Midbrain (tissue), 1 donor: ENCODE measurements around the gene B3GLCT.
"Not testable (repeated sequence)": the region's sequence is repeated elsewhere in the genome, so short reads cannot be mapped to it uniquely, and the experiment has no call there.

ENCODE experiments used
- DNase-seq: peaks from one replicate; lab custom pipeline; 2025; lab: John Stamatoyannopoulos, UW

B3GLCT gene

DNA sequence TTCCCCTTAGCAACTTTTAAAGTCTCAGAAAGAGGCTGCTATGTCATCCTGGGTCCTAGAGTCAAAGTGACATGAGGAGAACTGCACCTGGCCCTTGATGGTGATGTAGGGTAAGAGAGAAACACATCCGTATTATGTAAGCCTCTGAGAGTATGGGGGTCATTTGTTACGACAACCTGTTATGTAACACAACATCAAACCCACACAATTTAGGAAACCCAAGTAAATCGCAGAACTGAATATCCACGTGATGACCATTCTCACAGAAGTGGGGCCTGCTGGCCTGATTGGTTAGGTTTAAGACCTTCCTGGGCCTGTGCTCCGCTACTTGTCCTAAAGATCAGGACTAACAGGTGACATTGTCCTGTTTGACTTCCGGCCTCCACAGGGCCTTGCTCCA, 15.3 kb upstream of the B3GLCT start:
- no peak for DNase-seq

DNA sequence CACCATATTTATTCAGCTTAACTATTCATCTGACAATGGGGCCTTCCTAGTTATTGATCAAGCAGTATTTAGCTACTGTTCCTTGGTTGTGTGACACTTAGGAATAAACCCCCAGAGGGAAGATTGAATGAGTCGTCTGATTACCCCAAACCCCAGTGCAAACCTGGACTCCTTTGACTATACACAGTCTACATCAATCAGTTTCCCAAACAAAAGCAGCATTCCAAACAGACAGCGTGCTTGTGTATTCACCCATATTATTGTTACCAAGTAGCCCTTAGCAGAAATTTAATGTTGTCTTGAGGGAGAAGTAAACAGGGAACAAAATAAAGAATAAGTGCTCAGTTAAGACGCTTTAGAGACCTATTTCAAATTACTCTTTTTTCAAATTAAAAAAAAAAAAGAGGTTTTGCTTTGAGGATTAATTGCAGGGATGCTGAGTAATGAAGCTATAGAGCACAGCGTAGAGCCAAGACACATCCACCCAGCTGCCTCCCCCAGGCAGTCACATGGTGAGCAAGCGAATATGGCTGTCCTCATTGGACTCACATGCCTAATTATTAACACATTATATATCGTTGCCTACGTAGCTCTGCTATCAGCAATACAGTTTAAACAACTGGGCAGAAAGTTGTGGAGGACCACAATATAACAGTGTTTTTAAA, 14.7 kb upstream of the B3GLCT start:
- DNase-seq: no peak

DNA sequence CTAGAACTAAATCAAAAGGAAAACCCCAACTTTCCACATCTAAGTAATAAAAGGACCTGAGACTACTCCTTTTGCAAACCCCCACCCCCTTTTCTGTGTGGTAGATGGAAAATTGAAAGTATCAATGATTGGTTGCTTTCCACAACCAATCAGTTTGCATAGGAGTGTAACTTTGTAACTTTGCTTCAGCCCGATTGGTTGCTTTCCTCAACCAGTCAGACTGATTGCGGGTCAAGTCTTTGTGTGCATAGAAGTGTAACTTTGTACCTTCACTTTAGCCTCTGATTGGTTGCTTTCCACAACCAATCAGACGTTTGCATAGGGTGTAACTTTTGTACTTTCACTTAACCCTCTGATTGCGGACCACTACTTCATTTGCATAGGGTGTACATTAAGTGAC, 8.0 kb upstream of the B3GLCT start:
- no peak for DNase-seq

DNA sequence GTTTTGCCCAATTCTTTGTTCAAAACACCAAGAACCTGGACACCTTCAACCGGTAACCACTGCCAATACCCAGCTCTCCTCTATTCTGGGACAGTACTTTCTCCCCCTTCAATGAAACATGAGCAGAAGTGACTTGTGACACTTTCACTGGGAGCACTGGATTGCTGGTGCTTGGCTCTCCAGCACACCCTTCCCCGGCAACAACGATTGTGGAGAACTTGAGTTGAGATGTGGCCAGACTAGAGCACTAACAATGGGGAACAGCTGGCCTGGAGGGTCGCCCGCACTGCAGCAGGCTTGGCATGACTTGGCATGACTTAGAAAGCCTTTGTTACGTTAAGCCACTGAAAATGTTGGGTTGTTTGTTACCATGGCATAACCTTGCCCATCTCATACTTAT, 7.5 kb upstream of the B3GLCT start:
- peak; percentile 82 for DNase-seq

DNA sequence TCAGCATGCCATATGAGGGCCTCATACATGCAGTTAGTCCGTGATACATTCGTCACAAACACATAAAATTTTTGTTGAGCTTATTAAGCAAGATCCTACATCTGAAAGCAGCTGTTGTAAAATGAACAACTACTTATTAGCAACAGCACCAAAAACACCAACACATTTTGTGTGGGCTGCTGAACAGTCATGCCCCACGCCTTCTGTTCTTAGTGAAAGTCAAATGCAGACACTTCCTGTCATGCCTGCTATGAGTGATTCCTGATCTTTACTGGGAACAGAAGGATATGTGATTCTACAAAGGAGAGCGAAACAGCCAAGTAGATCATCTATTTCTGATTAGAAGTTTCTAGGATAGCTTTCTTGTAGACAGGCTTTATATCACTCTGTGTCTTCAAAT, 4.2 kb upstream of the B3GLCT start:
- no peak for DNase-seq

DNA sequence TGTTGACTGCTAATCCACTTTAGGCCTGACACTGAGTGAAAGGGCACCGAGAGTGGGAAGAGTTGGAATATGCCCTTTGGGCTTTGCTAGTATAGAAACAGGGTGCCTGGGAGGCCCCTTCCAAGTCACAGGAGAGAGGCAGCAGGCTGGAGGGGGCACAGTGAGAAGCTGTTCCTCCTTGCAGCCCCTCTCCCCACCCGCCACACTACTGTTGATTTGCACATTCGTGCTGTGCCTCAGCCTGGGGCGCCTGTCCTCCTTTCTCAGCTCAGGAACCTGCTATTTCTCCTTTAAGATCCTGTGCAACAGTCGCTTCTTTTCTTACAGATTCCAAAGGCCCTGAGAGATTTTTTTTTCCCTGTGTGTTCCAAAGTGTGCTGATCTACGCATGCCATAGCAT, 2.8 kb upstream of the B3GLCT start:
- no peak for DNase-seq

DNA sequence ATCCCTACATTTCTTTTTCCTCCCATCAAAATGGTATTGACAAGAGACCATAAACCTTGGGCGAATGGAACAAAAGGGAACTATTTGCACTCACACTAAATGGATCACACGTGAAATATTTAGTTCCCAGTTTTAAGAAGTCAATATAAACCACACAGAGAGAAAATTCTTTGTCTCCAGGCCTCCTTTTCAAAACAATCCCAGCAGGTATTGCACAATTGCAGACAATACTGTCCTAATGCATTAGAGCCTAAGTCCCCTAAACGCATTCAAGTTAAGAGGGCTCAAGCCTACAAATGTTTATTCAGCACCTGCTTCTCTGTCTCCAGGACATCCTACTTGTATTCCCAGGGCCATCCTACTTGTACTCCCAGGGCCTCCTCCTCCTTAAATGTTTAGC, 1.3 kb upstream of the B3GLCT start:
- DNase-seq: no peak

DNA sequence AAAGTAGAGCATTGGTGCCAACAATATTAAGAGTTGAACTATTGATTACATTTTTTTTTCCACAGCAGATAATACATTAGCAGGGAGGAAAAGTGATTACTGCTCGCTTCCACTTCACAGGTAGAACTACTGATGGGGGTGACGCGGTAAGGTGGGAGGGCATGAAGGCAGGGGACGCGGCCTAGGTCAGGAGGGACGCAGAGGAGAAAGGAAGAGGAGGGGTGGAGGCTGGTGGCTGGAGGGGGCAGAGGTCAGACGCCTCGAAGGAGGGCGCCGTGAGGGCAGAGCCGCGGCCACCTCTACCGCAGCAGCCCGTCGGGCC, 287 bp upstream of the B3GLCT start:
- DNase-seq: no peak

DNA sequence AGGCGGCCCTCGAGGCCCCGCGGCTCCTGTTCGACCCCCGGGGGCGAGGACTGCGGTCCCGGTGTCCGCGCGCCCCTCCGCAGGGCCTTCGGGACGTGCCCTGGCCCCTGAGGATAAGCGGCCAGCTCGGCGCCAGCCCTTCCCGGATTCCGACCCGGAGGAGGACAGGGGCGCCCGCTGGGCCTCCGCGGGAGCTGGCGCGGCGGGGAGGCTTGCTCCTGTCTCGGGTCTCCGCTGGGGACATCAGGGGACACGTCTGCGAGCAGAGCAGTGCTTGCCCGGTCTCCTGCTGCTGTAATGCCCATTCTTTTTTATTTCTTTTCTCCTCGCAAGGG, 829 bp downstream of the B3GLCT start:
- no peak for DNase-seq

DNA sequence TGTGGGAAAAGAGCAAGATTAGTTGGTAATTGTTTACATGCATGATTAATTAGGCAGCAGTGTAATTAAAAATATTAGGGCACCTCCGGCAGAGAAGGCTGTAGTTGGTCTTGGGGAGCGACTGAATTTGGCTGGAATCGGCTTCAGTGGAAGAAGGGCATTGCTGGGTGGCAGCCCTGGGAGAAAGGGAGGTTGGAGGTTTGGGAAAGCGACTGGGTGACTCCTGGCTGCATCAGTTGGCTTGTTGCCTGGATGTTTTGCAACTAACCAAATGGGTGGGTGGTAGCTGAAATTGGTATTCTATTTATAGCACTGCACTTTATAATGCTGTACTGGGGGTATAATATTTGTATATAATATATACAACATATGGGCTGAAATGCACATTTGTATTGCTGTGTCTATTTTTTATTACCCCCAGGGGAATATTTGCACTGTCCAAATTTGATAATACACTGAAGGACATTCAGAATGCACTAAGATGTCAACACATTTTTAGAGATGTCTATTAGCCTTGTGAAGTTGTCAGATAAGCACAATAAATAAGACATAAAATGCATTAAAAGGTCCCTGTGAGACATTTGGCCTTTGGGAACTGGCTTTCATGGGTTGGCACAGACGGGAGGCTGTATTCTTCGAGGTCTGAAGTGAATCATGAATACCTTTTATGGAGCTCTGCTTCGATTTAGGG, 1.7 kb downstream of the B3GLCT start:
- no peak for DNase-seq

DNA sequence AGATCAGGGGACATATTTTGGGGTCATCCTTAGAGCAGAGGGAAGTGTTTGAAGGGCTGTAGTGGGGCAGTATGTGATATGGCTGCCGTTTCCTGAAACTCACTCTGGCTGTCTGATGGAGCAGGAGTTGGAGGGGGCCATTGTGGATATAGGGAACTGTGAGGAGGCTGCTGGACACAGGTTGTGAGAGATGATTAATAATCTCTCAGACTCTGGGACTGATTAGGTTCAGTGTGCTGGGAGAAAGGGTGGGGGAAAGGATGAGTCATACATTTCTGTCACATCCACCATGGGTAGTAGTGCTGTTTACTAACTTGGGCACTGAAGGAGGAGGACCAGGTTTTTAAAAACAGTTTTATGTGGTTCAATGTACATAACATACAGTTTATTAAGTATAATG, 4.8 kb downstream of the B3GLCT start:
- no peak for DNase-seq

DNA sequence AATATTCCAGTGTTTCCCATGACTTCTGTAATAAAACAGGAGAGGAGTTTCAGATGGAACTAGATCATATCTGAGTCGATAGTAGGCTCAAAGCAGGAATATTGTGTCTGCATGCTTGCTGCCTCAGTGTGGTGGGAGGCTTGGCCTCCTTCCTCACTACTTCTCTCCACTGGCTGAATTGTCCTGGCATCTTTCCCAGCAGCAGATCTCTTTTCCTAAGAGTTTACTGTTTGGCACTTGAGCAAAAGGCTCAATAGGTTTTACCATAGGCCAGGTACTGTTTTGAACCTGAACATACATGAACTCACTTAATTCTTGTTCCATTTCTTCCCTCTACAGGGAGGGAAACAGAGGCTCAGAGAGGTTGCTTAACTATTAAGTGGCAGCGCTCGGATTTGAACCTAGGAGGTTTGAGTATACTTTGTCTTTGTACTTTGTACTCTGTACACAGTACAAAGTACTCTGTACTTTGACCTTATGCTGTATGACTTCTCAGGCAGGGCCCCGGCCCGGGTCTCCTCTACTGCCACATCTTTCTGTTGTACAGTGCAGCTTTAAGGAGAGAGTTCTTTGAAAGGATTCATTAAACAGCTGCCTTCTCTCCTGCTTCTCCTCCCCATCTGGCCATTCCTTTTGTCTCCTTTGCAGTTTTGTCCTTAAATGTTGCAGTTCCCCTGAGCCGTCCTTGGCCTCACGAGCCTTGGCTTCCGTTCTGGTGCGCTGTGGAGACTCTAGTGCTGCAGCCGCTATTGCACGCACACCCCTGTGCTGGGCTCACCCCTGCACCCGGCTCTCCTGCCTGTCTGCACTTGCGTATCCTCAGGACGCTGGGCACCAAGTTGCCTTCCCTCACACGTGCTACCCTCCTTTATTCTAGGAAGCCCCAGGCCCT, 8.1 kb downstream of the B3GLCT start:
- DNase-seq: no peak

DNA sequence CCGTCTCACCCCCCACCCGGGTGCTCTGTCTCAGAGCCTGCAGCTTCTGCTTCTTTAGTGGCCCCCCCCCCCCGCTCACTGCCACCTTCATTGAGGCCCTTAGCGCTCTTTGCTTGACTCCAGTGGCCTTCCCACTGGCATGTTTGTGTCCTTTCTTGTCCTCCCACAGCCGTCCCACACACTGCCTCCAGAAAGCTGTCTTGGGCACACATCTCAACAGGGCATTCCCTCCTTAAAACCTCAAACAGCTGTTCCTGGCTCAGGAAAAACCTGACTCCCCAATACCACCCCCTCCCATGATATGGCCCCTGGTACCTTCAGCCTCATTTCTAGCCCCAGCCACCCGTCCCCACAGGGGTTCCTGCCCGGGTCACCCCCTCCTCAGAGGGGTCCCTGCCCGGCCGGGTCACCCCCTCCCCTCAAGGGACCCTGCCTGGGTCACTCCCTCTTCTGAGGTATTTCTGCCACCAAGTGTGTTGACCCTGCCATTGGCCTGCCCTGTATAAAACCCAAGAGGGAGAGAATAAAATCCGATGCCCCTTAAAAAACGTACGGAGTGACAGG, 8.9 kb downstream of the B3GLCT start:
- no peak for DNase-seq

DNA sequence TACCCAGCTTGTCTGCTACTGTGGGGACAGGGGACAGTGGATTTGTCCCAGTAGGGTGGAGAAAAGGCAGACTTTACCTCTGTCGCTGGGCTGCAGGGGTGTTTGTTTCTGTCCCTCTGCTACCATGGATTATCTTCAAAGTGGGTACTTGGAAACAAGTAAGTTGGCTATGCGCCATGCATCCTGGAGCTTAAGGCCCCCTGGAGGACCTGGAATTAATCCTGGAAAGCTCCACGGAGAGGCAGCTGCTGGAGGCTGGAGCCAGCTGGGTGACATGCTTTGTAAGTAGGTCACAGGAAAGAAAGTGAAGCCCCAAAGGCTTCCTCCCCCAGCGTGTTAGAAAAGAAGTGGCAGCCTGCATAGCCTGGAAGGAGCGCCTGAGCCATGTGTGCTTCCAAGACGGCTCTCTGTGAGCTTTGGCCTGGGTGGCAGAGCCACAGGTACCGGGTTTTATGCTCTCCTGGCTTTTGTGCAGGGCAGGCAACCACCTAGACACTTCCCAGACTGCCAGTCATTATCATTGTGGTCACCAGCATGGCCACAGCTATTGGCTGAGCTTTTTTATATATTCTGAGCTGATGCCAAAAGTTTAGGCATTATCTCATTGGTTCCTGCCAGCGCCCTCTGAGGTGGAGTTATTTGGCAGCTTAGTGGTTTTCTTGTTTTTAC, 9.5 kb downstream of the B3GLCT start:
- peak; percentile 59 for DNase-seq

DNA sequence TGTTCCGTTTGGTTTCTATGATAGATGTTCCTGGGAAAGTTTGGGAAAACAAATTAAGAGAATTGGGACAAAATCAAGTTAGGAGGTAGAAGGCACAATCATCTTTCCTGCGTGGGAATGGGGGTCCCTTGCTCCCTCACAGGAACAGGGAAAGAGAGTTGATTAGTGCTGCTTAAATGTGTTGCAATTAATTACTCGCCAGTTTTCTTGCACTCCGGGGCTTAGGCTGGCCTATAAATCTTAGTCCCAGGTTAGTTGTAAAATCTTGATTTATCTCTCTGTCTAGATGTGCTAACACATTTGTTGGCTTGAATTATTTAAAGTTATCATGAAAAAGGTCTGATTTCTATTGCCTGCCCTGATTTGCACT, 10.1 kb downstream of the B3GLCT start:
- DNase-seq: no peak

DNA sequence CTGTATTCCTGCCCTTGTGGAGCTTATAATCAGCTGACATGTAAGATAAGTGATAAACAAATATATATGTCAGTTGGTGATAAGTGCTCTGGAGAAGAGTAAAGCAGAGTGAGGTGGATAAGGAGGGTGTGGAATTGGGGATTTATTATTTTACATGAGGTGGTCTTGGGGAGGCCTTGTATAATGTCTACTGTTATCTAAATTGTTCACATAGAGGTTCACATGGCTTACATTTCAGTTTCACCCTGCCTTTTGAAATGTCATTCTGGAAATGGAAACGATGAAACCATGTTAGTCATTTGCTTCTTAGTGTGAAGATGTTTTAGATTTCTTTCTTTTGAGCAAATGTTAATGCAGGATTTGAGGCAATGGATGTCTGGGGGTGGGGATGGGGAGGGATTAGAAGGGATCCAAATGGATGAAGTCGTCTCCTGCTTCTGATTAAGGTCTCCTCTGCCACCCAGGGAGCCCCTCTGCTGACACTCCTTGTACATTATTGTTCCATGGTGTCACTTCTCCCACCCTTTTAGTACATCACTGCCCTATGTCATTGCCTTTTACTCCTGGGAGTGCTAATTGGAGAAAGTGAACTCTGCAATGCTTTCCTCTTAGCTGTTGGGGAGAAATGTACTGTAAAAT, 14.0 kb downstream of the B3GLCT start:
- no peak for DNase-seq

DNA sequence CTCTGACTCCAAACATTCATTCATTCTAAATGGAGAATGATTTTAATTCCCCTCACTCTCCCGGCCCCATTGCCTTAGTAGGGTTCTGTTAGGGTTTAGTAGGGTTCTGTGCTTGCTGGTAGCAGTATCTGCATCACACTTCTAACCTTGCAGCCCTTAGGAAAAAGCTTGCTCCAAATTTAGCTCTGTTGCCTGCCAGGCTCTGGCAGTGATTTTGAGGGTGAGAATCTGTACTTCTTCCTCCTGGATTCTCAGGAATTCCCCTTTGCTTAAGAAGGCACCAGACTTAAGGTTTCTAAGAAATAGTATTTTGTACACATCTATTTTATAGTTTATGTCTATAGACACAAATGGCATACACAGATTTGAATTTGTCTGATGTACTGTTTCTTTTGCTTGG, 14.7 kb downstream of the B3GLCT start:
- no peak for DNase-seq

DNA sequence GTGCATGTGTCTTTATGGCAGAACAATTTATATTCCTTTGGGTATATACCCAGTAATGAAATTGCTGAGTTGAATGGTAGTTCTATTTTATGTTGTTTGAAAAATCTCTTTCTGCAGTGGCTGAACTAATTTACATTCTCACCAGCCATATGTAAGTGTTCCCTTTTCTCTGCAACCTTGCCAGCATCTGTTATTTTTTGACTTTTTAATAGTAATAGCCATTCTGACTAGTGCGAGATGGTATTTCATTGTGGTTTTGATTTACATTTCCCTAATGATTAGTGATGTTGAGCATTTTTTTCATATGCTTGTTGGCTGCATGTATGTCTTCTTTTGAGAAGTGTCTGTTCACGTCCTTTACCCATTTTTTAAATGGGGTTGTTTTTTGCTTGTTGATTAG, 17.1 kb downstream of the B3GLCT start:
- DNase-seq: not testable (repeated sequence)

DNA sequence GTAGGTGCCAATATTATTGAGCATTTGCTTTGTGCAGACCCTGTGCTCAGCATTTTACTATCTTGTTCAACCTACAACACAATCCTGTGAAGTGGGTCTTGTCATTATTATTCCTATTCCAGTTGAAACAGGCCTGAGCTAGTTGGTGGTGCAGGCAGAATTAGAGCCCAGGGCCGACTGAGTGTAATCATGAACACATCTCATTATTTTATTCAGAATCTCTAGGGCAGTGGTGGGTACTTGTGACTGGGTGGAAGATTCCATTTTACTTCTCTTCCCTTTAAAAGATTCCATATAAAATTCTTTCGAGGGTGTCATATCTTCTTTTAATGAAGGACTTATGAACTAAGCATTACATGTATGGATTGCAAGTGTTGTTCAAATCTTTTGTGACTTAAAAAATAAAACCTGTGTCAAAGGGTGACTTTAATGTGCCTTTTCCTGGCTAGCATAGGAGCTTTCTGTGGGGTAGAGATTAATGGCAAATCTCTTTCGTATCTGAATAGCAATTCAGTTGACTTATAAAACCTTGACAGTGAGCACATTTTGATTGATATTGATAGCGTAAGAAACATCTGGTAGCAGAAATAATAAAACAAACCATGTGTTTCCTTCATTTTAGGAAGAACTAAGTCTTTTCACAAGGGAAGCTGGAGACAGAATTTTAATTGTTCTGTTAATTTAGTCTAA, 20.3 kb downstream of the B3GLCT start:
- no peak for DNase-seq

DNA sequence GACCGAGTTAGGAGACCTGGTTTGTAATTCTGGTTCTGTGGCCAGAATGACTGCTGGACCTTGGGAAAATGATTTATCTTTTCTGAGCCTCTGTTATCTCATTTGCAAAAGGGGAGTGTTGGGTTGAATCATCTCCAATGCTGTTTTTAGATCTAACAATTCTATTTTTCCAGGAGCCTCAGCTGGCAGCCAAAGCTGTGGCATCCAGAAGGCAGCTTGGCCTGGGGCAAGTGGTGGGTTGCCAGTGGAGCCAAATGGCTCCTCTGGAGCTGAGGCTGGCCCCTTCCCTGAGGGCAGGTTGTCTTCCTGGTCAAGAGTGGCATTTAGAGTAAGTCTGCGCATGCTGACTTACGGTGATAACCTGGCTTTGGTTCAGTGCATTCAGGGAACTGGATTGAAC, 21.3 kb downstream of the B3GLCT start:
- DNase-seq: no peak

DNA sequence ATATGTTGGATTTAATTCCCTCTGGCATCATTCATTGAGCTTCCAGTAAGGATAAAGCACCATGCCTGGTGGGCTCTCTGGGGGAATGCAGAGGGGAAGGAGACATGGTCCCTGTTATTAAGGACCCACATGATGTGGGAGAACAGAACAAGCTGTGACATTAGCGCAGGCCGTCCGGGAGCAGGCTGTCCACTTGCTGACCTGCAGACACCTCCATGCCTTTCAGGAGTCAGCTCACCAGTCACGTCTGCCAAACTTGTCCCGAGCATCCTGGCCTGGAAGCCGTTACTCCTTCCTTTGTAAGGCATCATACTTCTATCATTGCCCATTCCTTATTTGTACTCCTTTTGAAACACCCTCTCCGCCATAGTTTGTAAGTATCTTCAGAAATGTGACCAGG, 23.4 kb downstream of the B3GLCT start:
- DNase-seq: no peak
